Endothelial cell (in vitro differentiated cells): ENCODE measurements around the gene DEK. TPM values are rescaled to one million over a fixed set of nuclear protein-coding genes. Genes with fewer than 3 reads are reported as not detected.
"Not testable (repeated sequence)": the region's sequence is repeated elsewhere in the genome, so short reads cannot be mapped to it uniquely, and the experiment has no call there.

Source experiments
- DNase-seq: peaks from one replicate; pipeline ENCODE4 v3.0.0; 2021; ENCODE audit warnings: low spot score
- H3K27ac Mint-ChIP-seq: one replicate; pipeline ENCODE4 v1.8.0; 2021; ENCODE audit warnings: mixed read lengths, inconsistent platforms; ENCODE audit not compliant: unreplicated experiment
- H3K27me3 Mint-ChIP-seq: one replicate; pipeline ENCODE4 v1.8.0; 2021; ENCODE audit warnings: mild to moderate bottlenecking, moderate library complexity, mixed read lengths, inconsistent platforms; ENCODE audit not compliant: unreplicated experiment
- H3K36me3 Mint-ChIP-seq: one replicate; pipeline ENCODE4 v1.8.0; 2021; ENCODE audit warnings: mild to moderate bottlenecking, low read depth, mixed read lengths, inconsistent platforms; ENCODE audit not compliant: unreplicated experiment
- H3K4me1 Mint-ChIP-seq: one replicate; pipeline ENCODE4 v1.8.0; 2021; ENCODE audit warnings: mild to moderate bottlenecking, mixed read lengths, inconsistent platforms; ENCODE audit not compliant: unreplicated experiment
- H3K4me3 Mint-ChIP-seq: one replicate; pipeline ENCODE4 v1.8.0; 2021; ENCODE audit warnings: mild to moderate bottlenecking, mixed read lengths, inconsistent platforms; ENCODE audit not compliant: unreplicated experiment
- H3K9me3 Mint-ChIP-seq: one replicate; pipeline ENCODE4 v1.8.0; 2021; ENCODE audit warnings: mixed read lengths, inconsistent platforms; ENCODE audit not compliant: unreplicated experiment
- long read RNA-seq: library from polyadenylated mRNA; unstranded; transcript quantifications from one replicate; pipeline ENCODE4 v2.0.0, GENCODE V29; 2020; ENCODE audit not compliant: unreplicated experiment
- total RNA-seq: library from RNA; stranded (reverse); fragmentation: NEBNext Ultra II Directional; extraction: Animal tissue kit (Norgen Biotek cat#: 25700); gene quantifications from one replicate; pipeline ENCODE4 v1.2.1, GENCODE V29; 2021; ENCODE audit not compliant: unreplicated experiment
- TF ChIP-seq, protein P1 (sequence below): fragments of 200-600 bp; sonication (generic); IDR thresholded peaks from one replicate; pipeline ENCODE4 v1.5.0; 2021; ENCODE audit warnings: antibody characterized with exemption; ENCODE audit not compliant: unreplicated experiment

The DEK gene, protein sequence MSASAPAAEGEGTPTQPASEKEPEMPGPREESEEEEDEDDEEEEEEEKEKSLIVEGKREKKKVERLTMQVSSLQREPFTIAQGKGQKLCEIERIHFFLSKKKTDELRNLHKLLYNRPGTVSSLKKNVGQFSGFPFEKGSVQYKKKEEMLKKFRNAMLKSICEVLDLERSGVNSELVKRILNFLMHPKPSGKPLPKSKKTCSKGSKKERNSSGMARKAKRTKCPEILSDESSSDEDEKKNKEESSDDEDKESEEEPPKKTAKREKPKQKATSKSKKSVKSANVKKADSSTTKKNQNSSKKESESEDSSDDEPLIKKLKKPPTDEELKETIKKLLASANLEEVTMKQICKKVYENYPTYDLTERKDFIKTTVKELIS
- 61.2 TPM for total RNA-seq
- long read RNA-seq, transcript DEK-202 (11 exons, 3,427 nt) = major isoform, 8 of 39 reads
- long read RNA-seq, partial matches to known transcripts = 28 of 39 reads
- long read RNA-seq, other reads (novel, unspliced or antisense) = 3 of 39 reads

DNA sequence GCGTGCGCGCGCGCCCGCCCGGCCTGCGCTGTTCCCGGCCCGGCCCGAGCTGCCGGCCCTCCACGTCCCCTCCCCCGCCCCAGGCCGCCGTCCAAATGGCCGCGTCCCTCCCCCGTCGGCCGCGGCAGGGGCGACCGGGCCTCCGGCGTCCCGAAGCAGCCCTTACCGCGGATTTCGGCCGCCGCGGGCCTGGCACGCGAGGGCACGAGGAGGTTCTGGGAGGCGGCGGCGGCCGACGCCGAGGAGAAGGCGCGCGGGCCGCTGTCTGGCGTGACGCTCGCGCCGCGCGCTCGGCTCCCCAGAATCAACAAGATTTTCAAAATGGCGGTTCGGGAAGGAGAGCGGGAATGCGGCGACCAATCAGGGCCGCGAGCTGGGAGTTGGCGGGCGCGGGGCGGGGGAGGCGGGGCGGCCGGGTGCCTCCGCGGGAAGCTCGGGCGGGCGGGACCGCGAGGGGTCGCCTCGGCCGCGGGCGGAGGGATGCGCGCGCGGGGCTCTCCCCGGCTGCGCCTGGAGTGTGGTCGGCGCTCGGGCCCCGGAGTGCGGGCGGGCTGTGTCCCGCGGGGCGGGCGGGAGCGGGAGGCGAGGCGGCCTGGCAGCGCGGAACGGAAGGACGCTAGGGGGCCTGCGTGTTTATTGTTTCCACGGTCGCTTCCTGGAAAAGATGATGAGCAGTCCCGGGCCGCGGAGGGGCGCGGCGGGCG lies at the start of gene DEK:
DEK (minus strand) TSS at position 312 of the 704 bp plus-strand sequence. CDS start 543 bp downstream, outside the sequence.
- H3K36me3 Mint-ChIP-seq = peaks cover 21% of the 10 kb centered on the region
- H3K4me1 Mint-ChIP-seq = peaks cover 28% of the 10 kb centered on the region
- peak within 1 kb of the TSS; percentile 99 for H3K4me3 Mint-ChIP-seq
- peaks cover 14% of the 10 kb centered on the region for H3K27me3 Mint-ChIP-seq
- H3K27ac Mint-ChIP-seq = peak within 1 kb of the TSS; percentile 93
- TF ChIP-seq, protein P1, sequence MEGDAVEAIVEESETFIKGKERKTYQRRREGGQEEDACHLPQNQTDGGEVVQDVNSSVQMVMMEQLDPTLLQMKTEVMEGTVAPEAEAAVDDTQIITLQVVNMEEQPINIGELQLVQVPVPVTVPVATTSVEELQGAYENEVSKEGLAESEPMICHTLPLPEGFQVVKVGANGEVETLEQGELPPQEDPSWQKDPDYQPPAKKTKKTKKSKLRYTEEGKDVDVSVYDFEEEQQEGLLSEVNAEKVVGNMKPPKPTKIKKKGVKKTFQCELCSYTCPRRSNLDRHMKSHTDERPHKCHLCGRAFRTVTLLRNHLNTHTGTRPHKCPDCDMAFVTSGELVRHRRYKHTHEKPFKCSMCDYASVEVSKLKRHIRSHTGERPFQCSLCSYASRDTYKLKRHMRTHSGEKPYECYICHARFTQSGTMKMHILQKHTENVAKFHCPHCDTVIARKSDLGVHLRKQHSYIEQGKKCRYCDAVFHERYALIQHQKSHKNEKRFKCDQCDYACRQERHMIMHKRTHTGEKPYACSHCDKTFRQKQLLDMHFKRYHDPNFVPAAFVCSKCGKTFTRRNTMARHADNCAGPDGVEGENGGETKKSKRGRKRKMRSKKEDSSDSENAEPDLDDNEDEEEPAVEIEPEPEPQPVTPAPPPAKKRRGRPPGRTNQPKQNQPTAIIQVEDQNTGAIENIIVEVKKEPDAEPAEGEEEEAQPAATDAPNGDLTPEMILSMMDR = peak; percentile 11
- DNase-seq = peak; percentile 89
- H3K9me3 Mint-ChIP-seq = no peaks in the 10 kb centered on the region

DNA sequence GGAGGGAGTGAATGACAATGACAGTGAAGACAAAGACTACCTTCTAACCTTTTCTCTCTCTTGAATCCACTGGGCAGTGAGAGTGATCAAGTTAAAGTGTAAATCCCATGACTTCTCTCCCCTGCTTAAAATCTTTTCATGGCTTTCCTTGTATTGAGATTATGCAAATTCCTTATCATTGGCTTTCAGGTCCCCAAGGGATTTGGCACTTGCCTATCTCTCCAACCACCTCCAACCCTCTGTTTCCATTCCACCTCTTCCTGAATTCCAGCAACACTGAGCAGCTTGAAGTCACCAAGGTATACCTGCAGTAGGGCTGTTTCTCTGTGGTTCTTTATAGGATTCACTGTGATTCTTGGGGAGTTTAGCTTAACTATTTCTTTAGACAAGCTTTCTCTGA lies 48.0 kb upstream of the DEK start:
- Mint-ChIP-seq H3K27ac (peak overlapping the region; percentile 64), H3K4me1 (peaks cover 5% of the 10 kb centered on the region), H3K36me3 (peaks cover 4% of the 10 kb centered on the region), H3K27me3 (peaks cover 1% of the 10 kb centered on the region), H3K9me3 (no peaks in the 10 kb centered on the region), H3K4me3 (no peak overlapping the region)
- TF ChIP-seq, protein P1 = no peak
- no peak for DNase-seq

DNA sequence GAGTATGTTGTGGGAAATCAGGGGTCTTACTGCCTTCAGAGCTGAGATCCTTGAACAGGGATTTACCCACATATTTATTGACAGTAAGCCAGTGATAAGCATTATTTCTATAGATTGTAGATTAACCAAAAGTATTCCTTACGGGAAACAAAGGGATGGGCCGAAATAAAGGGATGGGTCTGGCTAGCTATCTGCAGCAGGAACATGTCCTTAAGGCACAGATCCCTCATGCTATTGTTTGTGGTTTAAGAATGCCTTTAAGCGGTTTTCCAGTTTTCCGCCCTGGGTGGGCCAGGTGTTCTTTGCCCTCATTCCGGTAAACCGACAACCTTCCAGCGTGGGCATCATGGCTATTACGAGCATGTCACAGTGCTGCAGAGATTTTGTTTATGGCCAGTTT lies 45.7 kb upstream of the DEK start:
- not testable (repeated sequence) for H3K27ac Mint-ChIP-seq, H3K4me3 Mint-ChIP-seq, H3K4me1 Mint-ChIP-seq, H3K27me3 Mint-ChIP-seq, H3K36me3 Mint-ChIP-seq, H3K9me3 Mint-ChIP-seq, DNase-seq

DNA sequence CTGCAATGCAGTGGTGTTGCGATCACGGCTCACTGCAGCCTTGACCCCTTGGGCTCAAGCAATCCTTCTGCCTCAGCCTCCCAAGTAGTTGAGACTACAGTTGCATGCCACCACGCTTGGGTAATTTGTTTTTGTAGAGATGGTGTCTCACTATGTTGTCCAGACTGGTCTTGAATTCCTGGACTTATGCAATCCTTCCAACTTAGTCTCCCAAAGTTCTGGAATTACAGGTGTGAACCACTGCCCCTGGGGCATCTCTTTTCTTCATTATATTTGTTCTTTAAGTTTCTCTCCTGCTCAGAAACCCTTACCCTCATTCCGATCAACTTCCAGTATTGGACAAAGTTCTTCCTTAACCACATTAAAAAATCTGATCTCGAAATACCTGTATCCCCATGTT lies 44.7 kb upstream of the DEK start:
- no peak for DNase-seq
- Mint-ChIP-seq H3K27me3 (peaks cover 1% of the 10 kb centered on the region), H3K4me3 (no peak overlapping the region), H3K27ac (no peak overlapping the region), H3K4me1 (no peaks in the 10 kb centered on the region), H3K36me3 (peaks cover 4% of the 10 kb centered on the region), H3K9me3 (no peaks in the 10 kb centered on the region)
- TF ChIP-seq, protein P1 = no peak

DNA sequence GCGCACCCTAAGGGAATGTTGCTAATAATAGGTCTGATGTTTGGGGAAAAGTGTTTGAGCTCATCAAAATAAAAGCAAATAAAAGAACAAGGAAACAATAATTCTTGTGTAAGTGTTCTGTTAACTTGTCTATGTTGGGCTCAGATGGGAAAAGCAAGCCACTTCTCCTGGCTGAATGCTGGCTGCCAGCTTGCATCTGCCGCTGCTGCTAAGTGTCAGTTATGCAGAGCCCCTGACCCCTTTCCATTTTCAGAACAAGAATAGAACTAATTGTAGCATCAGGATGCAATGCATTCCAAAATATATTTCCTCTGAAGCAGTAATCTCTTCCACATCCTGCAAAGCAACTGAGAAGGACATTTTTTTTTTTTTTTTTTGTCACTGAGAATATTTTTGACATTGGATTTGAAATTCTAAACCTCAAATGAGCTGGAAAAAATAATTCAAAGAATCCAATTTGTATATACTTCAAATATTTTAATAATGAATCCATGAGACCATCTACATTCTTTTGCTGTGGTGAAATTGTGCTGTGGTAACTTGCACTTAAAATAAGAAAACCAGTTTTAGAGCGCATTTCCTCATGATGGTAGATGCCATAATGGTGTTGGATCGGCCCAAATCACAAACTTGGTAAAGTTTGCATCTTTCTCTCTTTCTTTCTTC lies 43.9 kb upstream of the DEK start:
- no peak for DNase-seq
- H3K36me3 Mint-ChIP-seq = peaks cover 4% of the 10 kb centered on the region
- H3K9me3 Mint-ChIP-seq = no peaks in the 10 kb centered on the region
- TF ChIP-seq, protein P1 = no peak
- H3K4me3 Mint-ChIP-seq = no peak overlapping the region
- peaks cover 1% of the 10 kb centered on the region for H3K27me3 Mint-ChIP-seq
- H3K27ac Mint-ChIP-seq = no peak overlapping the region
- no peaks in the 10 kb centered on the region for H3K4me1 Mint-ChIP-seq
